GM18502 (cell line): ENCODE measurements around the gene SLC15A1.

Experiments
- ATAC-seq: cut with Tn5 transposase; IDR thresholded peaks from one replicate; pipeline ENCODE4 v1.9.1; 2021; ENCODE audit warnings: mild to moderate bottlenecking; ENCODE audit not compliant: unreplicated experiment, poor library complexity

The SLC15A1 gene, protein sequence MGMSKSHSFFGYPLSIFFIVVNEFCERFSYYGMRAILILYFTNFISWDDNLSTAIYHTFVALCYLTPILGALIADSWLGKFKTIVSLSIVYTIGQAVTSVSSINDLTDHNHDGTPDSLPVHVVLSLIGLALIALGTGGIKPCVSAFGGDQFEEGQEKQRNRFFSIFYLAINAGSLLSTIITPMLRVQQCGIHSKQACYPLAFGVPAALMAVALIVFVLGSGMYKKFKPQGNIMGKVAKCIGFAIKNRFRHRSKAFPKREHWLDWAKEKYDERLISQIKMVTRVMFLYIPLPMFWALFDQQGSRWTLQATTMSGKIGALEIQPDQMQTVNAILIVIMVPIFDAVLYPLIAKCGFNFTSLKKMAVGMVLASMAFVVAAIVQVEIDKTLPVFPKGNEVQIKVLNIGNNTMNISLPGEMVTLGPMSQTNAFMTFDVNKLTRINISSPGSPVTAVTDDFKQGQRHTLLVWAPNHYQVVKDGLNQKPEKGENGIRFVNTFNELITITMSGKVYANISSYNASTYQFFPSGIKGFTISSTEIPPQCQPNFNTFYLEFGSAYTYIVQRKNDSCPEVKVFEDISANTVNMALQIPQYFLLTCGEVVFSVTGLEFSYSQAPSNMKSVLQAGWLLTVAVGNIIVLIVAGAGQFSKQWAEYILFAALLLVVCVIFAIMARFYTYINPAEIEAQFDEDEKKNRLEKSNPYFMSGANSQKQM

DNA sequence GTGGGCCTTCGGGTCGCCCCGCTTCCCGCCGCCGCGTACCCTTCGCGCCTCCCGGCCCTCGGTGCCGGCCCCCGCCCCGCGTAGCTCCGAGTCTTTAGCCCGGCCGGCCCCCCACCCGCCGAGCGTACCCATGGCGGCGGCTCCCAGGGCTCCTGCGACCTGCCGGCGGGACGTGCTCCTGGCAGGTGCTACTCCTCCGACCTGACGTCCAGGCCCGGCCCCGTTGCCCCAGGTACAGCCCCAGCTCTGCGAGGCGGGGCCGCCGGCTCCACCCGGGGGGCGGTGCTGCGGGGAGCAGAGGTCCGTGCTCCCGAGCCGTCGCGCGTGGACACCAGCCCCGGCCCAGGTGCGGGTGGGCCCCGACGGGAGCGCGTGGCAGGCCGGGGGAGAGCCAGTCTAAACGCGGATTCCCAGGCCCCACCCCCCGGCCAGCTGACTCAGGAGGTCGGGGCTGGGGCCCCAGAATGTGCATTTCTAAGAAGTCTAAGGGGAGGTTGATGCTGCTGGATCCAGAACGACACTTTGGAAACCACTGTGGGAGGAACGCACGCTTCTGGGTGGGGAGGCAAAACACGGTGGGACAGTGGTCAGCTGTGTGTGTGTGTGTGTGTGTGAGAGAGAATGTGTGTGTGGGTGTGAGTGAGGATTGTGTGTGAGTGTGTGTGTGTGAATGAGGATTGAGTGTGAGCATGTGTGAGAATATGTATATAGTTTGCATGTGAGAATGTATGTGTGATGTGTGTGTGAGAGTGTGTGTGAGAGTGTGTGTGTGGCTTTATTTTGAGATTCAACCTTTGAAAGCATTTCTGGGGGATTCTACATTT lies at the start of gene SLC15A1:
Gene SLC15A1, minus strand, starts transcription at position 206 of the 824 bp plus-strand sequence. Its CDS starts 74 bp downstream, at position 132.
- no peak for ATAC-seq

- no peak for ATAC-seq
Observed at GRCh38 chr13:98801626-98802418, 49.4 kb upstream of the SLC15A1 start.

GRCh38 chr13:98800078-98800477 lies 47.6 kb upstream of the SLC15A1 start:
- ATAC-seq: no peak

DNA sequence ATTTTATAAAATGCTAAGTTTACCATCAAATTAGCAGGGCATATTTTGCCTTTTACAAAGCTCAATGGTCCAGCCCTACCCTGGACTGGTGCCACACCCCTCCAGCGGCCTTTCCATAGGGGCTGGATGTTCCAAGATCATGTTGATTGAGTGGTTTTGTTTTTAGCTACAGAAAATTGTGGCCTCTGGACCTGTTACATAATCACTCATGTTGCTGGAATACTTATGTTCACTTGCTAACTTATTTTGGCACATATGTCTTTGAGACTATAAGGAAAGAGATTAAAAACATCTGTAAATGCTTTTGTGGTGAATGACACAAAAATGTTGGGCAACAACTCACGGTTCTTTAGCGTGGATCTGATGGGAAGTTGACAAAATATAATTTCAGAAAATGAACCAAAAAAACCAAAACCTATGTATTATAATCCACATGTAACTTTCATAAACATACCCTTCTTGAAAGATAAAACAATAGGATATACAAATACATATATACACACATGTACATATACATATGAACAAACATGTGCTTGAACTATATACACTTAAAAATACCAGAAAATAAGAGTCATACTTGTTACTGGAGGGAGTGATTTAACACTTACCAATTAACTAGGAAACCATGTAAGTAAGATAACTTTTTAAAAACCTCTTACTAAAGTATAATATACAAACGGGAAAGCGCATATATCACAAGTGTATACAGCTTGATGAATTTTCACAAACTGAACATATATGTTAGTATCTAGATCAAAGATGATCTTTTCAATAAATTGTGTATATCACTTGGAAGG lies 46.6 kb upstream of the SLC15A1 start:
- no peak for ATAC-seq

DNA sequence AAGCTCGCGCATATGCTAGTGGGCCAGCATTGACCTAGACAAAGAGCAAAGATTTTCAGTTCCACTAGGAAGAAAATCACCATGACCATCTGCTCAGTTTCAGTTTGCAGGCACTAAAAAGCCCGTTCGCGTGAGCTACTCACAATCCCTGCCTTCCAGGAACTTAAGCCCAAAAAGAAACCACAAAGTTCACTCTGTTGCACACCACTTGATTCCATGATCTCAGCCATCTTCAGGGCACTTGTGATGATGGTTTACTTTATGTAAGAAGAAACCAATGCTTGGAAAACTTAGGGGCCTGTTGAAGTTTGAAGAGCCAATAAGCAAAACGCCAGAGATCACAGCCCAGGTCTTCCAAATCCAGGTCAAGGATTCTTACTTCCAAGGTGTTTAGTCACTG lies 45.0 kb upstream of the SLC15A1 start:
- ATAC-seq: no peak

DNA sequence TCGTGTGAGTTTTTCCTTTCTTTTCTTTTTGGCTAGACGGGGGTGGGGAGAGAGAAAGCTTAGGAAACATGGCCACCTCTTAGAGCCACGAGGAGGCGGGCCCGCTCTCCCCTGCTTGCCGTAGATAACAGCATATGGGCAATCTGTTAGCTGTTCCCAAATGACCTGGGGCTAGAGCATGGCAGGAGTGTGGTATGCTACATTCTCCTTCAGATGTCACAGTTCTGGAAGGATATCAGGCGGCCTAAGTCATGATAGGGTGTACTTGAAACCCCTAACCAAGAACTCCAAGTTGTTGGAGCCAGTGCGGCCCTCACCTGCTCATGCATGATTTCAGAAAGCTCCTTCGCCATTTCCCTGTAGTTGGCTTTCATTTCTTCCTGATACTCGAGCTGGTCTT lies 44.3 kb upstream of the SLC15A1 start:
- no peak for ATAC-seq

DNA sequence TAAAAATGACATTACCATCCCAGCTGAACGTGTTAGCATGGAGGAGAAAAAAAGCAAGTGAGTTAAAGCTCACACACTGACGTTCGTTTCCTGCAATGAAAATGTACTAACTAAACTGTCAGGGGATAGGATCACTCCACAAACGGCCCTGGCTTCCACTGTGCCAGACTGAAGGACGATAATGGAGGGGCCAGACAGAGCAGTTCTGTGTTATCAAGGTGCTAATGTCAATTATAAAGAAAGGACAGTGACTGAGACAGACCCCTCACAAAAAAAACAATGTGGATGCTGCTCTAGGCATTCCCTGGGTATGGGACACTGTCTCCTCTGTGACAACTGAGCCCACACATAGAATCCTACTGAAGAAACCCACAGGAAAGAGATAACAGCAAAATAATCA lies 43.7 kb upstream of the SLC15A1 start:
- no peak for ATAC-seq

DNA sequence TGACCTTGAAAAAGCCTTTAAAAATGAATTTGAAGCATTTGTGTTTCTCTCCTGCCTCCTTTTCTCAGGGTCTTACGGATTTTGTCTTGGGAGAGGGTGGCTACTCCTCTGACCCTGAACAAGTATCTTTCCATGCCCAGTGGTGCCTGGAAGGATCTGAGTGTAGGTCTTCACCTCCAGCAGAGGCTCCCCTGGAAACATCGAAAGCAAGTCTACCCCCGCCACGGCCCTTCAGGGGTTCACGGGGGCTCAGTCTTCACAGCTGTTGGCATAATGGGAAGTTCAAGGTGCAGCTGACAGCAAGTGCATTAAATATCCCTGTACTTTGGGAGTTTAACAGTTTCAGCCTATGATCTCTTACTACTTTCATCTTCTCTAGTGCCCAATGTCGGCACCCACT lies 42.7 kb upstream of the SLC15A1 start:
- ATAC-seq: no peak

DNA sequence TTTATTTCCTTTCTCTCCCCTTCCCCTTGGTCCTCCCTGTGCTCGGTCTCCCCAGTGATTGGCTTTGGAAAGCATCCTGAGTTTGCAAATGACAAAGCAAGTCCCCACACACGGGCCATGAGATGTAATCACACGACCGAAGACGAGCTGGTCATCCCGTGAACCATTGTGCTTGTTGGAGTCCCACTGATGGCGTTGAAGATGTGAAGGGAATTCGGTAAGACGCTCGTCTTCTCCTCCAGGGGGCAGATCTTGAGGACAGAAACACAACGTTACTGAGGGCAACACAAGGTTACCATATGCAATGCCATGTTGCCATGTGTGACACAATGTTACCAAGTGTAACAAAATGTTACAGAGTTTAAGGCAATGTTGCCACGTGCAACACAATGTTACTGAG lies 42.0 kb upstream of the SLC15A1 start:
- no peak for ATAC-seq

- ATAC-seq: no peak
Observed at GRCh38 chr13:98792785-98793495, 40.5 kb upstream of the SLC15A1 start.

DNA sequence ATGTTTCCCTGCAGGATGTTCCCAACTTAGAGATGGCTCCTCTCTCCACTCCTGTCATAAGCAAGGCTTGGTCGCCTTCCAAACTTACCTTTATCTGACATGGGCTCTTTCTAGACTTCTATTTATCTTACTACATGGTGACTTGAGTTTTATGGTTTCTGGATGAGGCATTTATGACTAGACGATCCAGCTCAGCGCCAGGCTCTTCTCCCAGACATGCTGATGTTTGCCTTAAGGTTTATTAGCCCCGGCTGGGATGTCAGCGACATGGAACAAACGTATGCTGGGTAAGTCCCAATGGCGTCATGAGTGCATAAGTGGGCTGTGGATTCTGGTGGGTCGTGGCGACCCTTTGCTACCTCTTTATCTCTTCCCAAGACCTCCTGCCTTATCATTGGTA lies 39.8 kb upstream of the SLC15A1 start:
- no peak for ATAC-seq

DNA sequence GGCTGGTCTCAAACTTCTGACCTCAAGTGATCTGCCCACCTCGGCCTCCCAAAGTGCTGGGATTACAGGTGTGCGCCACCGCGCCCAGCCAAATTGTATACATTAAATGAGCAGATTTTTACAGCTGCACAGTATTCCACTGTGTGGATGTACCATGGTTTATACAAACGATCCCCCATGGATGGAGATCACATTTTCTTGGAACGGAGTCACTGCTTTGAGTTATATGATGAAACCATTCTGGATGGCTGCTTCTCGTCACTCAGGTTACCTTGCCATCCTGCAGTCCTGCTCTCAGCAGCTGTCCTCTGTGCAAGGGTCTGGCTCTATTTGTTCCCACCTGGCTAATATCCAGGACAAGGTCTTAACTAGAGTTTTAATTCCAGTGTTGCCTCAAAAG lies 39.1 kb upstream of the SLC15A1 start:
- ATAC-seq: no peak

DNA sequence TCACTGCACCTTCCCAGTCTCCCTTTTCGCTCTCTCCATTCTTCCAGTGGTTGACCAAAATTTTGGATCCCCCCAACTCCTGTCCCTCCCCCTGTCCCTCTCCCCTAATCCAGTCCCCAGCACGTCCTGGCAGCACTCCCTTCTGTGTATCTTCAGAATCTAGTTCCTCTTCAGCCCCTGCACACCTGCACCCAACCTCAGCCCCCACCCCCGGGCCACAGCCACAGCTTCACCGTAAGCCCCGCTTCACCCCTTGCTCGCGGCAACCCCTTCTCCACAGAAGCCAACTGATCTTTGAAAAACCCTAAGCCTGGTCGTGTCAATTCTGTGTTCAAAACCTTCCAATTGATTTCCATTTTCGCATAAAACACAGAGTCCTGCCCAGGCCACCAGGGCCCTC lies 35.5 kb upstream of the SLC15A1 start:
- ATAC-seq: no peak

GRCh38 chr13:98787173-98787572 lies 34.7 kb upstream of the SLC15A1 start:
- ATAC-seq: no peak

- ATAC-seq: no peak
Observed at GRCh38 chr13:98786023-98786422, 33.6 kb upstream of the SLC15A1 start.

DNA sequence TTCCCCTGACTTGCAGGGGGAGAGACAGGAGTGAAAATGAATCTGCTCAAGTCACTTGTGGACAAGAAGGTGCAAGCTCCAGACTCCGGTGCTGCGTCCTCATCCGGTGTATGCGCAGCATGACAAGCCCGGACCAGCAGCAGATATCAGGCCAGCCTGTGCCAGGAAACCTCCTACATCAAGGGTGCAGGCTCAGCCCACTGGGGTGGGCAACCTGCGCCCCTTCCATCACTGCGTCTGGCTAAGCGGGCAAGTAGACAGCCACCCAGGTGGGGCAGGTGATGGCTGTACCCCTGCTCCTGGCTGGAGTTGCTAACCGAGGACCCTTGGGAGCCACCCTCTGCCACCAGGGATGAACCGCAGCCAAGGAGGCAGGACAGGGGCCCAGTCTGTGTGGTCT lies 32.9 kb upstream of the SLC15A1 start:
- no peak for ATAC-seq

DNA sequence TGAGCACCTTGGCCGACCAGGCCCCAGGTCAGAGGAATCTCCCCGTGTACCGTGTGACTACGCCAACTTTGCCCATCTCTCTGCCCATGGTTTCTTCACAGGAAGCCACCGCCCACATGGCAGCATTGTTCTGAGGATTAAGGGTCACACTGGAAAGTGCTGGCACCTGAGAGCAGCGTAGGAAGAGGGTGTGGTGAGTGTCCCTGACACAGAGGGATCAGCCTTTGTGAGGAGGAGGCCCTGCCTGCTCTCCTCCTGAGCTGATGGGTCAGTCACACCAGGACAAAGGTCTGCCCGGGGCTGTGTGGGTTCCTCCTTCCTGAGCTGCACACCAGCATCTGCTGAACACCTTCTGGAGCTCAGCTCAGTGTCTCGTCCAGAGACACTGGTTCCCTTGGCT lies 32.2 kb upstream of the SLC15A1 start:
- ATAC-seq: no peak

DNA sequence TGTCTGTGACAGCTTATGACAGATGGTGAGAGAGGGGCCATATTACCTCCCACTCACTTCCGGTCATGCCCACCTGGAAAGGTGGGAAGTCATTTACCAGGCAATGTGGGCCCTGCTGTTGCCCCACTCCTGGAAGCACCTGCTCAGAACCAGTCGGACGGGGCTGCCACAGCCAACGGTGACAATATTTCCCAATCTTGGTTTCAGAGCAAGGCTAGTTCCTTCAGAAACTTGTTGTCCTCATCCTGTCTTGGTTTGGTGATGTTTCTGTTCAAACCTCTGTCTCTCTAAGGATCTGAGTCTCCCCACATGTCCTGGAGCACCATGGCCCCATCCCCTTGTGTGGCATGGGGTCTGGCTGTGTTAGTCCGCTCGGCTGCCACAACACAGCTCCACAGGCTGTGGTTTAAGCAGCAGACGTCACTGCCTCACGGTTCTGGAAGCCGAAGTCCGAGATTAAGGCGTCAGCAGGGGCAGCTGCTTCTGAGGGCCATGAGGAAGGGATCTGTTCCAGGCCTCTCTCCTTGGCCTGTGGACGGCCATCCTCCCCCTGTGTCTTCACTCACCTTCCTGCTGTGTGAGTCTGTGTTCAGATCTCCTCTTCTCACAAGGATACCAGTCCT lies 31.5 kb upstream of the SLC15A1 start:
- ATAC-seq: no peak
